A172 (cell line): ENCODE measurements around the gene DUS2. TPM values are rescaled to one million over a fixed set of nuclear protein-coding genes. Genes with fewer than 3 reads are reported as not detected.

Source experiments
- DNase-seq: peaks from one replicate; pipeline ENCODE4 v3.0.0-alpha.2; 2015; ENCODE audit warnings: low spot score
- total RNA-seq: library from RNA; depleted of rRNA; stranded (reverse); fragments of >200 nt; shearing (Covaris generic); gene quantifications from 2 replicates; pipeline ENCODE4 v1.2.3, GENCODE V29; 2014; rRNA removed

Gene DUS2
- total RNA-seq, 1 experiment from 2014 or later, result 12.9 TPM

GRCh38 chr16:68126395-68126794 is 103.3 kb downstream of the DUS2 start:
- DNase-seq, result no peak

- DNase-seq, result no peak
These were observed 105.7 kb downstream of the DUS2 start for GRCh38 chr16:68128577-68129305.

Other genes starting within 250 kb of the DUS2 start
- 3.7 and 8.8 TPM in 2 replicates for gene RANBP10, start 216.7 kb upstream of the DUS2 start, total RNA-seq
- 0.05 and 0.55 TPM in 2 replicates for gene TSNAXIP1, start 216.4 kb upstream of the DUS2 start, total RNA-seq
- gene THAP11, start 181.0 kb upstream of the DUS2 start, total RNA-seq, result 21.4 and 21.6 TPM in 2 replicates
- gene NUTF2, start 176.4 kb upstream of the DUS2 start, total RNA-seq, result 68.5 and 72.4 TPM in 2 replicates
- gene CENPT, start 175.6 kb upstream of the DUS2 start, total RNA-seq, result 25.5 and 27.9 TPM in 2 replicates
- 31.8 and 50.7 TPM in 2 replicates for gene EDC4, start 150.2 kb upstream of the DUS2 start, total RNA-seq
- gene NRN1L, start 138.4 kb upstream of the DUS2 start, total RNA-seq, result not detected in 2 replicates
- 3.3 and 3.5 TPM in 2 replicates for gene PSKH1, start 130.0 kb upstream of the DUS2 start, total RNA-seq
- gene CTRL, start 91.4 kb upstream of the DUS2 start, total RNA-seq, result 0.33 and 0.96 TPM in 2 replicates
- 27.9 and 28.8 TPM in 2 replicates for gene PSMB10, start 86.4 kb upstream of the DUS2 start, total RNA-seq
- gene LCAT, start 79.2 kb upstream of the DUS2 start, total RNA-seq, result 4.9 and 16.7 TPM in 2 replicates
- 25.1 and 26.6 TPM in 2 replicates for gene SLC12A4, start 54.6 kb upstream of the DUS2 start, total RNA-seq
- not detected in 2 replicates for gene DPEP3, start 42.8 kb upstream of the DUS2 start, total RNA-seq
- gene DPEP2, start 23.8 kb upstream of the DUS2 start, total RNA-seq, result not detected in 2 replicates
- gene DPEP2NB, start 7.4 kb upstream of the DUS2 start, total RNA-seq, result not detected in 2 replicates
- 9.1 and 10.2 TPM in 2 replicates for gene DDX28, start 52 bp upstream of the DUS2 start, total RNA-seq
- 13.4 and 14.3 TPM in 2 replicates for gene NFATC3, start 62.1 kb downstream of the DUS2 start, total RNA-seq
- 0.45 TPM in 1 of 2 replicates, not detected in the other for gene ESRP2, start 212.8 kb downstream of the DUS2 start, total RNA-seq
- gene PLA2G15, start 222.1 kb downstream of the DUS2 start, total RNA-seq, result 27.7 and 35.1 TPM in 2 replicates
- gene SLC7A6, start 241.2 kb downstream of the DUS2 start, total RNA-seq, result 8.0 and 16.4 TPM in 2 replicates